IPS-18c (cell line): Measurements from ENCODE around the gene CHST3.
"Not testable (repeated sequence)": the region's sequence is repeated elsewhere in the genome, so short reads cannot be mapped to it uniquely, and the experiment has no call there.

Source experiments
- H3K4me3 ChIP-seq: 2 replicates; pipeline ENCODE4 v1.7.0; 2013; ENCODE audit warnings: low read depth, mild to moderate bottlenecking, low read length, moderate library complexity; ENCODE audit not compliant: insufficient read depth
- H3K9me3 ChIP-seq: one replicate; pipeline ENCODE4 v1.6.1; 2013; ENCODE audit warnings: mild to moderate bottlenecking, low read length, moderate library complexity; ENCODE audit not compliant: control insufficient read depth, insufficient read depth

The CHST3 gene

DNA sequence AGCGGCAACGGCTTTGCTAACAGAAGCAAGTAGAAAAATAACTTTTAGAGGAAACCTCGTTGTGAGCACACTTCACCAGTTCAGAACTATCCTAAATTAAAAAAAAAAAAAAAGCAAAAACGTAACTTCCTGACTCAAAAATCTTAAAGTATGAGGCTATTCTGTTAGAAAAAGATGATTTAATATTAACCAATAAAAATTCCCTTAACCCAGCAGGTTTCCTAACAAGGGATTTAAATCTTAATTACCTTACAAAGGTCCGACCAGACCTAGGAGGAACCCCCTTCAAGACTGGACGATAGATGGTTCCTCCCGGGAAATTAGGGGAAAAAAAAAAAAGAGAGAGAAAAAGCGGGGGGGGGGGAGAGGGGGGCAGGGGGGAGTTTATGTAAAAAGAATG lies 22.9 kb upstream of the CHST3 start:
- Histone ChIP-seq H3K4me3 (no peak overlapping the region), H3K9me3 (peaks cover 9% of the 10 kb centered on the region)

DNA sequence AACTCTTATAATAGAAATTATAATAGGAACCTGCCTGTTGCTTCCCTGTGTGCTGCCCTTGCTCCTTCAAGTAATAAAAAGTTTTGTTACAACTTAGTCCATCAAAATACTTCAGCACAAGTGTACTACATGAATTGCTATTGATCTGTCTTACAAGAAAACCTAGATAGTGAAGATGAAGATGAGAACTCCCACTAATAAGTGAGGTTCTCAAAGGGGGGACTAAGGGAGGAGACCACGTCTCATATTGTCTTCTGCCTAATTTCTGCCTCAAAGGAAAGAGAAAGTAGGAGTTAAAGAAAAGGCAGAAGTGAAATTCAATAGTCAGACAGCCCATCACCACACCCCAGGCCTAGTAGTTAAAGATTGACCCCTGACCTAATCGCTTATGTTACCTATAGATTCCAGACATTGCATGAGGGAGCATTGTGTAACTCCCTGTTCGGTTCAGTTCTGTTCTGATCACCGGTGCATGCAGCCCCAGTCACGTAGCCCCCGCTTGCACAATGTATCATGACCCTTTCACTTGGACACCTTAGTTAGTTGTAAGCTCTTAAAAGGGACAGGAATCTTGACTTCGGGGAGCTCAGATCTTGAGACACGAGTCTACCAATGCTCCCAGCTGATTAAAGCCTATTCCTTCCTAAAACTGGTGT lies 18.2 kb upstream of the CHST3 start:
- no peak overlapping the region for H3K4me3 ChIP-seq
- H3K9me3 ChIP-seq = peaks cover 11% of the 10 kb centered on the region

DNA sequence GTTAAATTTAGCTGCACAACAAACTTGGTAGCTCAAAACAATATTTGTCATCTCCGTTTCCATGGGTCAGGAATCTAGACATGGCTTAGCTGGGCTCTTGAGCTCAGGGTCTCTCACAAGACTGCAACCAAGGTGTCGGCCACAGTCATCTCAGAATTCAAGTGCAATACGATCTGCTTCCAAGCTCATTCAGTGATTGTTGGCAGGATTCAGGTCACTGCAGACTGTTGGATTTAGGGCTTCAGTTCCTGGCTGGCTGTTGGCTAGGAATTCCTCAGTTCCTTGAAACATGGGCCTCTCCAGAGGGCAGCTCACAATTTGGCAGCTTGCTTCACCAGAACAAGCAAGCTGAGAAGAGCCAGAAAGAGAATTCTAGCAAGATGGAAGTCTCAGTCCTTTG lies 17.5 kb upstream of the CHST3 start:
- Histone ChIP-seq H3K4me3 (no peak overlapping the region), H3K9me3 (peaks cover 11% of the 10 kb centered on the region)

DNA sequence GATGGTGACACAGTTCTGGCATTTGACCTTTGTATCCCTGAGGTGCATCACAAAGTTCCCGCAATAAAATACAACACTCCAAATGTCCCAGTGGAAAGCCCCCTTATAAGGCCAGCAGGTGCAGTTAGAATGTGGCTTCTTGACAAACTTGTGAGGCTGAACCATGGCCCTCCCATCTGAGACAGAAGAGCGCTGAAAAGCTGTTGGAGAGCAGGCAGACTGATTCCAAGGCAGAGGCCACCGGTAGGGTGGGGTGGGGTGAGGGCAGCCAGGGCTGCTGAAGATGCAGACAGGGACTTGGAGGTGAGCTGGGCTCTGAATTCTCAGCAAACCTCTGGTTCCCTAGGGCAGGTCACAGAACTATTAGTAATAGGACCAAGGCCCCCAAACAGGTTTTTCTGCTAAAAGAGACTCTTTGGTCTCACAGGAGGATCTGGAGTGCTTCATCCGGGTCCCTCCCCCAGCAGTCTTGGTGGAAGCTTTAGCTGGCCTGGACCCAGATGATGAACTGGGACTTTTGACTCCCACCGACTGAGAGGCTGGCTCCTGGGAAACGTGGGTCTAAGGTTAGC lies 15.6 kb upstream of the CHST3 start:
- Histone ChIP-seq H3K4me3 (no peak overlapping the region), H3K9me3 (peaks cover 11% of the 10 kb centered on the region)

DNA sequence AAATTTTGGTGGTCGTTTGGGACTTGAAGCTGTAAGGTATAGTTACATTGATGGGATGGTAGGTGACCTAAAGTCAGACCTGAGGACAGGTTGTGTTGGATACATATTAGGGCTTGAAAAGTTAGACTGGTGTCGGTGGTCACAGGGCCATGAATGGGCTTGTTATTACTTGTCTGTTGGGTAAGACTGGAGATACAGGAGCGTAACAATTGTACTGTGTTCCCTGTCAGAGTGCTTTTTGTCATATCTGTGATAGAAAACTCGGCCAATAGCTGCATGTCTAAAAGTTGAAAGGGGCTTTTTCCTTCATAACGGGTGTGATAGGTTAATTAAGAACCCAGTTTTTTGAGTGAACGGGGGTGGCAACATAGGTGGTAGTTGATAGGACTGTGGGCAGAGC lies 13.5 kb upstream of the CHST3 start:
- Histone ChIP-seq H3K9me3 (peaks cover 6% of the 10 kb centered on the region), H3K4me3 (no peak overlapping the region)

DNA sequence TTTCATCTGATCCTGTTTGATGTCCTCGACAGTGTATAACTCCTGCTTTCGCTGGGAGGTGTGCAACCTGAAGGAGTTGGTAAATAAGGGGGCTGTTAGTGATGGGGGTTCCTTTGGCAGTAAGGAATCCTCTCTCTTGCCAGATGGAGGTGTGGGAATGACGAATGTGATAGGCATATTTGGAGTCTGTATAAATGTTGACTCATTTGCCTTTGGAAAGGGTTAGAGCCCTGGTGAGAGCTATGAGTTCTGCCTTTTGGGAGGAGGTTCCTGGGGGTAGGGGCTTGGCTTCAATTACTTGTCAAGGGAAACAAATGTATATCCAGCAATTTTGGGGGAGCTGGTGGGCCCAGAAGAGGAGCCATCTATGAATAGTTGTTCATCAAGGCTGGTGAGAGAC lies 11.4 kb upstream of the CHST3 start:
- H3K9me3 ChIP-seq = peaks cover 6% of the 10 kb centered on the region
- no peak overlapping the region for H3K4me3 ChIP-seq

DNA sequence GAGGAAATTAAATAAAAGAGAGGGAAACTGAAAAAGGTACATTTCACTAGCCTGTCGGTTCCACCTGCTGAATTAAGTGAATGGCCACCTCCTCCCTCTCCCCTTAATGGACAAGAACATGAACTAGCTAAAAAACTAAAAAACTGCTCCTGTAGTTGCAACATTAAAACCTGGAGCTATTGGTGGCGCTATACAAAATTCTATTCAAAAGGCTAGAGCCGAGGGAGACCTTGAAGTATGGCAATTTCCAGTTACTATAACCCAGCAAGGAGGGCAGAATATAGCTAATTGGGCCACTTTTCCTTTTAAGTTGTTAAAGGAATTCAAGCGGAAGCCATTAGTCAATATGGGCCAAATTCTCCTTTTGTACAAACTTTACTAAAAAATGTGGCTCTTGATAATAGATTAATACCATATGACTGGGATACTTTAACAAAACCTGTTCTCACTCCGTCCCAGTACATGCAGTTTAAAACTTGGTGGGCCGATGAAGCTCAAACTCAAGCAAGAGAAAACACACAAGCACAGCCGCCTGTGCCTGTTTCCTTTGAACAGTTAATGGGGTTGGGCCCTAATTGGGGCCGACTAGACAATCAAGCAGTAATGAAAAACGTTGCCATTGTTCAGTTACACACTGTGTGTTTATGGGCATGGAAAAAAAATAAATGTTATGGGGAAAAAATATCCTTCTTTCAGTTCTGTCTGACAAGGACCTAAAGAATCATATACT lies 6.5 kb upstream of the CHST3 start:
- peaks cover 4% of the 10 kb centered on the region for H3K9me3 ChIP-seq
- no peak overlapping the region for H3K4me3 ChIP-seq

DNA sequence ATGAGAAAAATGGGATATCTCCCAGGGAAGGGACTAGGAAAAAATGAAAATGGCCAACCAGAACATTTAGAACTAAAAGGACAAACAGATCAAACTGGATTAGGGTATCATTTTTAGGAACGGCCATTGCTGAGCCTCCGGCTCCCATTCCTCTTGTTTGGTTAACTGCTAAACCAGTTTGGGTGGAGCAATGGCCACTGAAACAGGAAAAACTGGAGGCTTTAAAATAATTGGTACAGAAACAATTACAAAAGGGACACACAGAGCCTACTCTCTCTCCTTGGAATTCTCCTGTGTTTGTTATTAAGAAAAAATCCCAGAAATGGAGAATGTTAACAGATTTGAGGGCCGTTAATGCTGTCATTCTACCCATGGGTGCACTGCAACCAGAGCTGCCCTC lies 4.7 kb upstream of the CHST3 start:
- Histone ChIP-seq H3K9me3 (peaks cover 4% of the 10 kb centered on the region), H3K4me3 (no peak overlapping the region)

DNA sequence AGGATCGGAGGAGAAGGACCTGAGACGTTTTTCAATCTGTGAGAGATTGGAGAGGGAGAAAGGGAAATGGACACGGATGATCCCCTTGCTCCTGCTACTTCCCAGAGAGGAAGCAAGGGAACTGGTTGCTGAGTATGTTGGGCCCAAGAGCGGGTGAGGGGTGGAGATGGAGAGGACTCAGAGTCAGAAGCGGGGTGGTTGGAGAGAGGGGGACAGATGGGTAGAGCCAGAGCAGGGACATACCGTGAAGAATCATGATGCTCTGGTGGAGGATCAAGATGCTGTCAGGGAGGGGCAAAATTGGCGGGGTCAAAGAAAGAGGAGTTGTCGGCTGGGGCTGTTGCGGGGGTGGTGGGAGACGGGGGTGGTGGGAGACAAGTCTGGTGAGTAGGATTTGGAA lies 2.4 kb upstream of the CHST3 start:
- H3K9me3 ChIP-seq = no peaks in the 10 kb centered on the region

DNA sequence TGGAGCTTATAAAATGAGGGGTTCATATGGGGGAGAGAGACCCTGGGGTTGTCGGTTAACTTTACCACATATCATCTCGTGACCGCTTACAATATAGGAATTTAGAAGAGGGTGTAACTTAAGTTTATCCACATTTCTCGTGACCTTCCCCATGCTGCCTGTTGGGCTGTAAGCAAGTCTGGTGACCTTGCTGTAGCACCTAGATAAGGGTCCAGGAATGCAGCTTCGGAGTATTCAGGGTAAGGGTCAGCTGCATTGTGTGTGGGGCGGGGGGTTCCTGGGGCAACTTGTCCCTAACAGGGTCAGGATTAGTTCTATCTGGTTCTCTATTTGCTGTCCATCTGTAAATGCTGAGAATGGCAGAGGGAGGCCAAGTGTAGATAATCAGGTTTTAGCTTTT lies 1.3 kb upstream of the CHST3 start:
- H3K4me3 ChIP-seq = 0 out of 2 replicates have a peak overlapping the region, but pooled peaks have one; percentile 82

More for the DNA sequence above, 2.4 kb upstream of the CHST3 start:
- H3K4me3 ChIP-seq = no peak overlapping the region

DNA sequence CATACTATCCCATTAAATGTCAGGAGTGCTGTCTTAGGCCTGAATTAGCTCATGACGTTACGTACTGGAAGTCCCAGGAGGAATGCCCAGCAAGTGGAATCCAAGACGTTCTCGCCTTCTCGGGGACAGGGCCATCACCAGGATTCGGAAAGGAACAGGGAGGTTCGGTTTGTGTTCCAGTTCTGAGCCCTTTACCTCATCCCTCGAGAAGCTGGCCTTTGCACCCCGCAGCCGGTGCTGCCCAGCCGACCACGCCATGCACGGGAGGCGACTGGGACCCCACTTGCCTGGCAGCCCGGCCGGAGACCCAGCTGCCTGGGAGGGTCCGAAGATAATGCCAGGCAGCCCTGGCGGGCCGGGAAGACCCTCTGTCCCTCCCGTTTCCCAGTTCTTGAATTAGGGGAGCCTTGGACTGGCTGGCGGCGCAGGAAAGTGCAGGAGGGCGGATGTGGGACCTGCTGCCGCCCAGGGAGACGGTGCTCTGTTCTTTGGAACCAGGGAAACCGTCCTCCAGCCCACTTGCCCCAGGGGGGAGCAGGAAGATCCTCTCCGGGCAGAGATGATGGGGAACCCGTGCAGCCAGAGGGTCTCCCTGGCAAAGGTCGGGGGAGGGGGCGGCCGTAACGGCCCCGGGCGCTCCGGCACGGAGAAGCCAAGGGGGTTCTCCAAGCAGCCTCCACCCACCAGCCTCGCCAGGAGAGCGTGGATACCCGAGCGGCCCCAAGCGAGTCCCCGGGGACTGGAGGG lies 671 bp upstream of the CHST3 start:
- Histone ChIP-seq H3K9me3 (no peaks in the 10 kb centered on the region), H3K4me3 (peak overlapping the region; percentile 82)

More for the DNA sequence above, 1.3 kb upstream of the CHST3 start:
- H3K9me3 ChIP-seq = no peaks in the 10 kb centered on the region

DNA sequence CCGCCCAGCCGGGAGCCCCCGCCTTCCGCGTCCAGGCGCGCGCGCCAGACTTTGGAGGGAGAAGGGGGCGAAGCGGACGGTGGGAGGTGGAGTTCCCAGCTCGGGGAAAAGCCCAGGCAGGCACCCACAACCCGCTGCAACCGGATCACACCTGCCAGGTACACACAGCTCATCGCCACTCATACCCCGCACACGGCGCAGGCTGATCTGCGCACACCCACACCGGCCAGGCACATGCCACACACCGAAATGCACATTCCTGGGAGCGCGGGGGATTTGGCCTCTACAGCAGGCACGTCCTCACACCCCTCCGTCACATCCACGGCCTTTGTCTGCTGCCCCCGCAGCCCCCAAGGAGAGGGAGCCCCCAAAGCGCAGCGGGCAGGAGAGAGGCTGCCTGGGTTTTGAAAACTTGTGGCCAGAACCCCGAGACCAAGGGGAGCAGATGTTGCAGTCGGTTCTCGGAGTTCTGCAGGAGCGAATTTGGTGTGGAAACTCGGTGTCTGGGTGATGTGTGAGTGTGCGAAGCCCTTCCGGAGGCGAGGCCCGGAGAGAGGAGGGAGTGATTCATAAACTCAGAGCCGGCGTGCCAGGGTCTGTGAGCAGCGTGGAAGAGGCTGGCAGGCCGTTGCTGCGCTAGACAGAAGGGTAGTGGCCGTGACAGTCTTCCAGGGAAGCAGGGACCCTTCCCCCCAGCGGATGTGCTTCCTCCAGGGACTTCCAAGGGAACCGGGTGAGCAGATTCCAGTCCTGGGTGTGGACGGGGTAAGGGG lies 734 bp downstream of the CHST3 start:
- Histone ChIP-seq H3K9me3 (no peaks in the 10 kb centered on the region), H3K4me3 (peak overlapping the region; percentile 82)

DNA sequence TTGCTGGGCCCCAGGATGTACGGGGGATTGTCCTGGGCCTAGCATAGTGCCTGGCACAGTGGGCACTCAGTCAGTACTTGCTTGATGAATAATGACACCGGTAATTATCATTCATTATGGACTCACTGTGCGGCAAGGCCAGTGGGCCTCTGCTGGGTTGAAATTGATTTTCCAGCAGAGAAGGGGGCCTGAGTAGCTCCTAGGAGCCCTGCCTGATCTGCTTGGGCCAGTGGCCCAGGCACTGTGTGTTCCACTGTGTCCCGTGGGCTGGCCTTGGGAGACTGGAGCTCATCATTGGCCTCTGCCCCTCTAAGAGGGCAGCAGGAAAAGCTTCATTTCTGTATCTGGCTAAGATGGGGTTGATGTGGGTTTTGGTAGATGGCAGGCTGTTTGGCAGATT lies 1.4 kb downstream of the CHST3 start:
- no peaks in the 10 kb centered on the region for H3K9me3 ChIP-seq
- peak overlapping the region; percentile 82 for H3K4me3 ChIP-seq

DNA sequence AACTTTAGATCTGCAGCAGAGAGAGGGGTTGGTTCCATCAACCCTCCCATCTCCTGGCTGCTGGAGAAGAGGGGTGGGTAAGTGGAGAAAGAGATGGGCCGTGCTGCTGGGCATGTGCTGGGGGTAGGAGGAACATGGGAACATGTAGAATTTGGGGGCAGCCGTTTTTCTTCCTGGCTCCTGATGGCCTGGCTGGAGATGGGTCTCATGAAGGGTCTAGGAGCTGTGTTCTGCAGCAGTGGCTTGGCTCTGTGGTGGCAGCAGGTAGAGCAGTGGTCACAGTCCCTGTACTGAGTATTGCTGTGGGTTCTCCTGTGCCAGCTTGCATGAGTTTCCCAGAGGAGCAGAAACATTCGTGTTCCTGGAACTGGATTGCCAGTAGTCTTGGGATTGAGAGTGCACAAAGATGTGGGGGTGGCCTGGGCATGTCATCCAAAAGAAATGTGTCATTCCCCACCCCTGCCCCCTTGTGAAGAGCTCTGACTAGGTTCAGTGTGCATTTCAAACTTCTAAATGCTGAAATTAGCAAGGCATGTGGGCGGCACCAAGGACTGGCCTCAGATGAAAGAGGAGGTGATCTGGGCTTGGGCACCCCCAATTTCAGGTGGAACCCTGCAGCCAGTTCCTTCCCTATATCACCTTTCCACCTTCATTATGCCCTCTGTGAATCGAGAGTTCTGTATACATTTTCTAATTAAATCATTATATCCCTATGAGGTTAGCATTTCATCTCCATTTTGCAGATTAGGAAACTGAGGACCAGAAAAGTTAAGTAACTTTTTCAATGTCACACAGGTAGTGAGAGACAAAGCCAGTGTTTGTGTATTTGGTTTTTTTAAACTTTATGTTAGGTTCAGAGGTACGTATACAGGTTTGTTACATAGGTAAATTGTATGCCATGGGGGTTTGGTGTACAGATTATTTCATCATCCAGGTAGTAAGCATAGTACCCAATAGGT lies 2.1 kb downstream of the CHST3 start:
- Histone ChIP-seq H3K4me3 (no peak overlapping the region), H3K9me3 (no peaks in the 10 kb centered on the region)

DNA sequence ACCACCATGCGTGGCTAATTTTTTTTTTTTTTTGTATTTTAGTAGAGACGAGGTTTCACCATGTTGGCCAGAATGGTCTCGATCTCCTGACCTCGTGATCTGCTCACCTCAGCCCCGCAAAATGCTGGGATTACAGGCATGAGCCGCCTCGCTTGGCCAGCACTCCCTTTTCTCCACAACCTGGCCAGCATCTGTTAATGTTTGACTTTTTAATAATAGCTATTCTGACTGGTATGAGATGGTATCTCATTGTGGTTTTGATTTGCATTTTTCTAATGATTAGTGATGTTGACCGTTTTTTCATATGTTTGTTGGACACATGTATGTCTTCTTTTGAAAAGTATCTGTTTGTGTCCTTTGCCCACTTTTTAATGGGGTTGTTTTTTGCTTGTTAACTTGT lies 3.8 kb downstream of the CHST3 start:
- not testable (repeated sequence) for H3K4me3 ChIP-seq

More for the DNA sequence above, 3.8 kb downstream of the CHST3 start:
- not testable (repeated sequence) for H3K9me3 ChIP-seq
